Hepatocyte (in vitro differentiated cells): ENCODE measurements around the gene HES3. TPM values are rescaled to one million over a fixed set of nuclear protein-coding genes. Genes with fewer than 3 reads are reported as not detected.

Experiments
- DNase-seq: peaks from one replicate; pipeline ENCODE4 v3.0.0-alpha.2; 2016; ENCODE audit warnings: low spot score
- H2AFZ ChIP-seq: fragments of 200-600 bp; sonication (generic); 2 replicates; pipeline ENCODE4 v1.6.0; 2016; ENCODE audit warnings: antibody characterized with exemption, mild to moderate bottlenecking
- H3K27ac ChIP-seq: fragments of 200-600 bp; sonication (generic); 2 replicates; pipeline ENCODE4 v1.5.1; 2016; ENCODE audit warnings: mild to moderate bottlenecking
- H3K27me3 ChIP-seq: fragments of 200-600 bp; sonication (generic); 2 replicates; pipeline ENCODE4 v1.6.1; 2016
- H3K36me3 ChIP-seq: fragments of 200-600 bp; sonication (generic); replicated peaks from 2 replicates; pipeline ENCODE4 v1.5.1; 2016; ENCODE audit warnings: low read depth; ENCODE audit not compliant: insufficient read depth
- H3K4me1 ChIP-seq: fragments of 200-600 bp; sonication (generic); 2 replicates; pipeline ENCODE4 v1.5.1; 2016; ENCODE audit warnings: mild to moderate bottlenecking, moderate library complexity; ENCODE audit not compliant: insufficient read depth
- H3K4me2 ChIP-seq: fragments of 200-600 bp; sonication (generic); 2 replicates; pipeline ENCODE4 v1.6.0; 2016
- H3K4me3 ChIP-seq: fragments of 200-600 bp; sonication (generic); 2 replicates; pipeline ENCODE4 v1.5.1; 2016; ENCODE audit warnings: mild to moderate bottlenecking
- H3K79me2 ChIP-seq: fragments of 200-600 bp; sonication (generic); 2 replicates; pipeline ENCODE4 v1.6.0; 2017; ENCODE audit warnings: mild to moderate bottlenecking
- H3K9me2 ChIP-seq: fragments of 200-600 bp; sonication (generic); replicated peaks from 2 replicates; pipeline ENCODE4 v1.6.0; 2017; ENCODE audit warnings: mild to moderate bottlenecking; ENCODE audit not compliant: insufficient read depth
- H3K9me3 ChIP-seq: fragments of 200-600 bp; sonication (generic); 2 replicates; pipeline ENCODE4 v1.5.1; 2016; ENCODE audit warnings: low read depth, mild to moderate bottlenecking
- H4K20me1 ChIP-seq: fragments of 200-600 bp; sonication (generic); 2 replicates; pipeline ENCODE4 v1.6.0; 2016; ENCODE audit warnings: mild to moderate bottlenecking; ENCODE audit not compliant: insufficient read depth, poor library complexity, severe bottlenecking
- EZH2 ChIP-seq: fragments of 200-600 bp; sonication (generic); IDR thresholded peaks from 2 replicates; pipeline ENCODE4 v1.6.1; 2016; ENCODE audit warnings: antibody characterized with exemption, mild to moderate bottlenecking, borderline replicate concordance
- EZH2phosphoT487 ChIP-seq: fragments of 200-600 bp; sonication (generic); IDR thresholded peaks from one replicate; pipeline ENCODE4 v1.6.1; 2018; ENCODE audit warnings: antibody characterized with exemption, mild to moderate bottlenecking, low read depth, moderate library complexity; ENCODE audit not compliant: unreplicated experiment, severe bottlenecking
- WGBS: methylation state at CpG from one replicate; pipeline ENCODE4 v1.1.6; 2016; ENCODE audit warnings: low lambda C conversion rate; ENCODE audit errors: missing lambda C conversion rate; 5-methylcytosine and 5-hydroxymethylcytosine counted together
- polyA plus RNA-seq: library from polyadenylated mRNA; unstranded; fragments of >200 nt; fragmentation: Nextera tagmentation; extraction: Ambion mirVana; gene quantifications from 2 replicates; pipeline ENCODE4 v1.2.1, GENCODE V29; 2016
- total RNA-seq: library from RNA; depleted of rRNA; stranded (reverse); fragments of >200 nt; gene quantifications from 2 replicates; pipeline ENCODE4 v1.2.3, GENCODE V29; 2014
- TF ChIP-seq, protein P1 (sequence below): fragments of 200-600 bp; sonication (generic); IDR thresholded peaks from 2 replicates; pipeline ENCODE4 v1.5.1; 2016; ENCODE audit warnings: antibody characterized with exemption, mild to moderate bottlenecking; ENCODE audit not compliant: poor library complexity

The HES3 gene
- total and polyA plus RNA-seq, 2 experiments from 2014 or later, result not detected

DNA sequence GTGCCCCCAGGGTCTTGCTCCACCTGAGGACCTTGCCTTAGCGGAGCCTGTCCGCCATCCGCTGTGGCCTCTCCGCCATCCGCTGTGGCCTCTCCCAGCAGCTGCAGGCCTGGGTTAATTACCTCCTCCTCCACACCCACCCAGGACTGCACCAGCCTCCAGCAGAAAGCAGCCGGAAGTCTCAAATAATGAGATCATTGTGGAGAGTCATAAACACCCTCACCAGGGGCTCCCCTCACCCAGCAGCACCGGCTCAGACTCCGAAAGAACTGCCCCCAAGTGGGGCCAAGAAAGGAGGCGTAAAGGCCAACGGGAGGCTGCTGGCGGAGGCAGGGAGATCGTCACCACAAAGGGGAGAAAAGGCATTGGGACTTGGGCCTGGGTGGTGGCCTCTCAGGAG lies 27.6 kb downstream of the HES3 start:
- Histone ChIP-seq H2AFZ (no peak overlapping the region), H3K4me1 (peaks cover 38% of the 10 kb centered on the region), H3K79me2 (no peaks in the 10 kb centered on the region), H3K4me2 (no peak overlapping the region), H3K9me2 (no peaks in the 10 kb centered on the region), H3K27me3 (no peaks in the 10 kb centered on the region), H4K20me1 (no peaks in the 10 kb centered on the region), H3K36me3 (no peaks in the 10 kb centered on the region), H3K27ac (peak overlapping the region; percentile 55), H3K4me3 (no peak overlapping the region), H3K9me3 (no peaks in the 10 kb centered on the region)
- TF ChIP-seq EZH2phosphoT487 (no peak), EZH2 (no peak)
- TF ChIP-seq, protein P1, sequence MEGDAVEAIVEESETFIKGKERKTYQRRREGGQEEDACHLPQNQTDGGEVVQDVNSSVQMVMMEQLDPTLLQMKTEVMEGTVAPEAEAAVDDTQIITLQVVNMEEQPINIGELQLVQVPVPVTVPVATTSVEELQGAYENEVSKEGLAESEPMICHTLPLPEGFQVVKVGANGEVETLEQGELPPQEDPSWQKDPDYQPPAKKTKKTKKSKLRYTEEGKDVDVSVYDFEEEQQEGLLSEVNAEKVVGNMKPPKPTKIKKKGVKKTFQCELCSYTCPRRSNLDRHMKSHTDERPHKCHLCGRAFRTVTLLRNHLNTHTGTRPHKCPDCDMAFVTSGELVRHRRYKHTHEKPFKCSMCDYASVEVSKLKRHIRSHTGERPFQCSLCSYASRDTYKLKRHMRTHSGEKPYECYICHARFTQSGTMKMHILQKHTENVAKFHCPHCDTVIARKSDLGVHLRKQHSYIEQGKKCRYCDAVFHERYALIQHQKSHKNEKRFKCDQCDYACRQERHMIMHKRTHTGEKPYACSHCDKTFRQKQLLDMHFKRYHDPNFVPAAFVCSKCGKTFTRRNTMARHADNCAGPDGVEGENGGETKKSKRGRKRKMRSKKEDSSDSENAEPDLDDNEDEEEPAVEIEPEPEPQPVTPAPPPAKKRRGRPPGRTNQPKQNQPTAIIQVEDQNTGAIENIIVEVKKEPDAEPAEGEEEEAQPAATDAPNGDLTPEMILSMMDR, result no peak
- peak; percentile 50 for DNase-seq
- 57% methylated on average over 12 of the region's 12 CpGs for WGBS

DNA sequence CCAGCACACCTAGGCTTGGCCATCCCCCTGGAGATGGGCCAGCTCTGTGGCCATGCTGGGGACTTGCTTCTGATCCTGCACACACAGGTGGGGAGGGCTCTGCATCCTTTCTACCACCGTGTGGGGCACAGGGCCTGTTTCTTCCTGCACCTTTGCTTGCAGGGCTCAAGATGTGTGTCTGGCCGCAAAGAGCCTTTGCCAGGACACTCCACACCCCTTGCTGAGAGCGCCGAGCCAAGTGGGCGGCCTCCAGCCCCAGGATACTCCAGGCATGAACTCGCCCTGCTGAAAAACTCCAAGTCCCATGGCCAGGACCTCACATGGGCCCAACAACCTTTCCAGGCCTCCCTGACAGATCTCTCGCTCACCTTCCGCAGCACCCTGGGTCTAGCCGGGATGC lies 28.5 kb downstream of the HES3 start:
- no peak for TF ChIP-seq EZH2
- TF ChIP-seq, protein P1, result no peak
- TF ChIP-seq EZH2phosphoT487, result no peak
- Histone ChIP-seq H3K79me2 (no peaks in the 10 kb centered on the region), H3K9me3 (no peaks in the 10 kb centered on the region), H3K4me2 (no peak overlapping the region), H3K4me3 (no peak overlapping the region), H3K4me1 (peaks cover 38% of the 10 kb centered on the region), H3K9me2 (no peaks in the 10 kb centered on the region), H3K36me3 (no peaks in the 10 kb centered on the region), H4K20me1 (no peaks in the 10 kb centered on the region), H3K27me3 (no peaks in the 10 kb centered on the region), H3K27ac (no peak overlapping the region), H2AFZ (no peak overlapping the region)
- 95% methylated on average over 9 of the region's 9 CpGs for WGBS
- no peak for DNase-seq

DNA sequence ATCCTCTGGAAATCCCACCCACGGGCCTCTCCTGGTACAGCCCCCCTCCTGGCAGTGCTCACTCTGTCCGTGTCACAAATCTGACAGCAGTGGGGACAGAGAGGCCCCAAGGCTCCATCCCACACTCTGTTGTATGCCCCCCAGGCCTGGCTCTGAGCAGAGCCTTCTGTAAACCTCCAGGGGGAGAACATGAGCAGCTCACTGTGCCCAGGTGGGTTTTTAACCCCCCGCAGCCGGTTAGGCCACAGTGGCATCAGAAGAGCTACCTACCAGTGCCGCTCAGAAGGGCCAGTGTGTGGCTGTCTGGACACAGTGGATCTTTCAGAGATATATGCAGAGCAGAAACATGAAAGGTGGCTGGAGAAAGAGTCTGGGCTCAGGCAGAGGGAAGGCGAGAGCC lies 28.9 kb downstream of the HES3 start:
- Histone ChIP-seq H3K9me2 (no peaks in the 10 kb centered on the region), H3K9me3 (no peaks in the 10 kb centered on the region), H3K4me1 (peaks cover 38% of the 10 kb centered on the region), H2AFZ (no peak overlapping the region), H4K20me1 (no peaks in the 10 kb centered on the region), H3K4me3 (no peak overlapping the region), H3K4me2 (no peak overlapping the region), H3K27ac (no peak overlapping the region), H3K79me2 (no peaks in the 10 kb centered on the region), H3K36me3 (no peaks in the 10 kb centered on the region), H3K27me3 (no peaks in the 10 kb centered on the region)
- whole genome bisulfite sequencing, result 83% methylated on average over 6 of the region's 6 CpGs
- TF ChIP-seq EZH2phosphoT487, result no peak
- no peak for TF ChIP-seq EZH2
- TF ChIP-seq, protein P1, result peak; percentile 6
- no peak for DNase-seq
